GM23338 (cell line): Measurements from ENCODE around the gene EXOC6B. TPM values are rescaled to one million over a fixed set of nuclear protein-coding genes. Genes with fewer than 3 reads are reported as not detected.

ENCODE experiments used
- ATAC-seq: fragments of 200-7000 bp; cut with Tn5 transposase; 3 replicates; pipeline ENCODE4 v1.9.1; 2020
- DNase-seq: peaks from one replicate; pipeline ENCODE4 v3.0.0-alpha.2; 2015; ENCODE audit warnings: low spot score
- H2AFZ ChIP-seq: fragments of 200-600 bp; sonication (generic); 2 replicates; pipeline ENCODE4 v1.8.0; 2016; ENCODE audit warnings: antibody characterized with exemption, mild to moderate bottlenecking, moderate library complexity
- H3F3A ChIP-seq: fragments of 200-600 bp; sonication (generic); replicated peaks from 2 replicates; pipeline ENCODE4 v1.8.0; 2017; ENCODE audit warnings: antibody characterized with exemption, mixed run types, low read depth
- H3K27ac ChIP-seq: fragments of 200-600 bp; sonication (generic); 2 replicates; pipeline ENCODE4 v1.6.1; 2016; ENCODE audit warnings: low read depth
- H3K27me3 ChIP-seq: fragments of 200-600 bp; sonication (generic); 2 replicates; pipeline ENCODE4 v1.8.0; 2016; ENCODE audit warnings: mild to moderate bottlenecking, mixed run types, moderate library complexity; ENCODE audit not compliant: insufficient read depth
- H3K36me3 ChIP-seq: fragments of 200-600 bp; sonication (generic); 2 replicates; pipeline ENCODE4 v1.8.0; 2016; ENCODE audit warnings: mild to moderate bottlenecking; ENCODE audit not compliant: insufficient read depth
- H3K4me1 ChIP-seq: fragments of 200-600 bp; sonication (generic); 2 replicates; pipeline ENCODE4 v1.8.0; 2016; ENCODE audit warnings: mild to moderate bottlenecking, moderate library complexity; ENCODE audit not compliant: insufficient read depth
- H3K4me2 ChIP-seq: fragments of 200-600 bp; sonication (generic); 2 replicates; pipeline ENCODE4 v1.7.1; 2017; ENCODE audit warnings: mixed run types
- H3K4me3 ChIP-seq: fragments of 200-600 bp; sonication (generic); 2 replicates; pipeline ENCODE4 v1.6.1; 2016; ENCODE audit warnings: mixed run types
- H3K79me2 ChIP-seq: fragments of 200-600 bp; sonication (generic); replicated peaks from 2 replicates; pipeline ENCODE4 v1.8.0; 2017; ENCODE audit warnings: mild to moderate bottlenecking; ENCODE audit not compliant: insufficient read depth
- H3K9me2 ChIP-seq: fragments of 200-600 bp; sonication (generic); 2 replicates; pipeline ENCODE4 v1.8.0; 2017; ENCODE audit not compliant: insufficient read depth
- H4K20me1 ChIP-seq: fragments of 200-600 bp; sonication (generic); replicated peaks from 2 replicates; pipeline ENCODE4 v1.8.0; 2017; ENCODE audit warnings: mild to moderate bottlenecking; ENCODE audit not compliant: insufficient read depth
- H3K27ac Mint-ChIP-seq: 2 replicates; pipeline ENCODE4 v1.8.0; 2020; ENCODE audit warnings: inconsistent platforms, mild to moderate bottlenecking, moderate library complexity, mixed read lengths
- H3K27me3 Mint-ChIP-seq: 3 replicates; pipeline ENCODE4 v1.8.0; 2022; ENCODE audit warnings: low read depth, mild to moderate bottlenecking, moderate library complexity, mixed read lengths, inconsistent platforms; ENCODE audit not compliant: insufficient read depth, poor library complexity
- H3K36me3 Mint-ChIP-seq: 3 replicates; pipeline ENCODE4 v1.8.0; 2021; ENCODE audit warnings: low read depth, mild to moderate bottlenecking, inconsistent platforms, moderate library complexity, mixed read lengths
- H3K4me1 Mint-ChIP-seq: 3 replicates; pipeline ENCODE4 v1.8.0; 2020; ENCODE audit warnings: mild to moderate bottlenecking, inconsistent platforms, mixed read lengths
- H3K4me3 Mint-ChIP-seq: 3 replicates; pipeline ENCODE4 v1.8.0; 2021; ENCODE audit warnings: moderate library complexity, mild to moderate bottlenecking, inconsistent platforms, mixed read lengths
- H3K9me3 Mint-ChIP-seq: 3 replicates; pipeline ENCODE4 v1.8.0; 2020; ENCODE audit warnings: moderate library complexity, mild to moderate bottlenecking, inconsistent platforms, mixed read lengths
- CREB1 ChIP-seq: fragments of 250-450 bp; sonication (Bioruptor Pico); IDR thresholded peaks from 2 replicates; pipeline ENCODE4 v1.5.0; 2020; ENCODE audit warnings: low read depth, mild to moderate bottlenecking, moderate library complexity
- EZH2 ChIP-seq: fragments of 200-600 bp; sonication (generic); IDR thresholded peaks from one replicate; pipeline ENCODE4 v1.8.0; 2017; ENCODE audit warnings: antibody characterized with exemption, mild to moderate bottlenecking, low read depth; ENCODE audit not compliant: unreplicated experiment
- JUNB ChIP-seq: IDR thresholded peaks from one replicate; pipeline ENCODE4 v1.6.1; 2016; ENCODE audit warnings: antibody characterized with exemption; ENCODE audit not compliant: unreplicated experiment
- NANOG ChIP-seq: IDR thresholded peaks from 2 replicates; pipeline ENCODE4 v1.6.1; 2016; ENCODE audit warnings: antibody characterized with exemption, borderline replicate concordance
- POLR2AphosphoS5 ChIP-seq: IDR thresholded peaks from 2 replicates; pipeline ENCODE4 v1.6.1; 2016; ENCODE audit warnings: antibody characterized with exemption, low read depth
- REST ChIP-seq: IDR thresholded peaks from one replicate; pipeline ENCODE4 v1.6.1; 2018; ENCODE audit warnings: antibody characterized with exemption; ENCODE audit not compliant: unreplicated experiment
- STAT1 ChIP-seq: IDR thresholded peaks from one replicate; pipeline ENCODE4 v1.6.1; 2016; ENCODE audit warnings: antibody characterized with exemption; ENCODE audit not compliant: unreplicated experiment
- ZNF114 ChIP-seq: fragments of 250-450 bp; sonication (Bioruptor Pico); IDR thresholded peaks from 2 replicates; pipeline ENCODE4 v1.5.0; 2020; ENCODE audit warnings: mild to moderate bottlenecking, moderate library complexity
- ZNF331 ChIP-seq: fragments of 250-450 bp; sonication (Bioruptor Pico); IDR thresholded peaks from 2 replicates; pipeline ENCODE4 v1.5.0; 2020; ENCODE audit warnings: low read depth, mild to moderate bottlenecking, moderate library complexity
- polyA plus RNA-seq: library from polyadenylated mRNA; unstranded; fragments of >200 nt; fragmentation: Nextera tagmentation; extraction: Ambion mirVana; gene quantifications from 2 replicates; pipeline ENCODE4 v1.2.1, GENCODE V29; 2016
- total RNA-seq: library from RNA; depleted of rRNA; stranded (reverse); fragments of >200 nt; shearing (Covaris generic); gene quantifications from 2 replicates; pipeline ENCODE4 v1.2.3, GENCODE V29; 2014
- TF ChIP-seq, protein P1 (sequence below), 2 experiments: fragments of 200-600 bp in 1 of 2; sonication (generic) in 1 of 2; conservative IDR thresholded peaks; 2 replicates each; pipeline versions ENCODE4 v1.5.1 to v1.6.1; 2016 to 2017; ENCODE audit warnings: antibody characterized with exemption in 2 of 2, low read depth in 2 of 2, mild to moderate bottlenecking in 2 of 2, moderate library complexity in 1 of 2

Gene EXOC6B
- total and polyA plus RNA-seq, 2 experiments from 2014 or later = 7.2 to 45.9 TPM

- no peak for TF ChIP-seq REST
- TF ChIP-seq ZNF114 (CRISPR knock-in tag) = no peak
- TF ChIP-seq JUNB = no peak
- no peak for TF ChIP-seq POLR2AphosphoS5
- no peak for TF ChIP-seq EZH2
- TF ChIP-seq ZNF331 (CRISPR knock-in tag) = no peak
- TF ChIP-seq CREB1 (CRISPR knock-in tag) = no peak
- no peak for TF ChIP-seq STAT1
- TF ChIP-seq, protein P1, sequence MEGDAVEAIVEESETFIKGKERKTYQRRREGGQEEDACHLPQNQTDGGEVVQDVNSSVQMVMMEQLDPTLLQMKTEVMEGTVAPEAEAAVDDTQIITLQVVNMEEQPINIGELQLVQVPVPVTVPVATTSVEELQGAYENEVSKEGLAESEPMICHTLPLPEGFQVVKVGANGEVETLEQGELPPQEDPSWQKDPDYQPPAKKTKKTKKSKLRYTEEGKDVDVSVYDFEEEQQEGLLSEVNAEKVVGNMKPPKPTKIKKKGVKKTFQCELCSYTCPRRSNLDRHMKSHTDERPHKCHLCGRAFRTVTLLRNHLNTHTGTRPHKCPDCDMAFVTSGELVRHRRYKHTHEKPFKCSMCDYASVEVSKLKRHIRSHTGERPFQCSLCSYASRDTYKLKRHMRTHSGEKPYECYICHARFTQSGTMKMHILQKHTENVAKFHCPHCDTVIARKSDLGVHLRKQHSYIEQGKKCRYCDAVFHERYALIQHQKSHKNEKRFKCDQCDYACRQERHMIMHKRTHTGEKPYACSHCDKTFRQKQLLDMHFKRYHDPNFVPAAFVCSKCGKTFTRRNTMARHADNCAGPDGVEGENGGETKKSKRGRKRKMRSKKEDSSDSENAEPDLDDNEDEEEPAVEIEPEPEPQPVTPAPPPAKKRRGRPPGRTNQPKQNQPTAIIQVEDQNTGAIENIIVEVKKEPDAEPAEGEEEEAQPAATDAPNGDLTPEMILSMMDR (conservative IDR thresholded peaks at IDR 0.05; ENCODE audit: low read depth in 2 of 2) = no peak
These were observed 292.1 kb downstream of the EXOC6B start (continued) for GRCh38 chr2:72533765-72534164.

DNA sequence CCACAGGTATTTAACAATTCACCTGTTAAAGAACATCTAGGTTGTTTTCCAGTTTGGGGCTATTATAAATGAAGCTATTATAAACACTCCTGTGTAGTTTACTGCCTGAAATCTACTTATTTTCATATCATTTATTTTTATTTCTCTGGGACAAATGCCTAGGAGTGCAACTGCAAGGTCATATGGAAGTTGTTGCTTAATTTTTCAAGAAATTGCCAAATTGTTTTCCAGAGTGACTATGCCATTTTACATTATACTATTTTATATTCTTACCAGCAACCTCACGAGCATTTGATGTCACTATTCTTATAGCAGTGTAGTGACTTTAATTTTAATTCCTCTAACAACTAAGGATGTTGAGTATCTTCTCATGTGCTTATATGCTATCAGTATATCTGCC, 298.4 kb downstream of the EXOC6B start:
- H3K4me3 Mint-ChIP-seq = no peak overlapping the region
- H3K27ac Mint-ChIP-seq = no peak overlapping the region
- DNase-seq (no peak), ATAC-seq (no peak)
- H3K36me3 Mint-ChIP-seq = no peaks in the 10 kb centered on the region
- H3K36me3 ChIP-seq = no peaks in the 10 kb centered on the region
- H2AFZ ChIP-seq = no peak overlapping the region
- no peaks in the 10 kb centered on the region for H3K79me2 ChIP-seq
- no peaks in the 10 kb centered on the region for H3K27me3 ChIP-seq
- H3F3A ChIP-seq = no peaks in the 10 kb centered on the region
- H4K20me1 ChIP-seq = no peaks in the 10 kb centered on the region
- H3K27ac ChIP-seq = no peak overlapping the region
- no peaks in the 10 kb centered on the region for H3K4me1 Mint-ChIP-seq
- H3K4me3 ChIP-seq = no peak overlapping the region
- H3K9me2 ChIP-seq = no peaks in the 10 kb centered on the region
- no peak overlapping the region for H3K4me2 ChIP-seq
- no peaks in the 10 kb centered on the region for H3K9me3 Mint-ChIP-seq
- H3K4me1 ChIP-seq = 0 out of 2 replicates have a peak, but pooled peaks cover 4% of the 10 kb centered on the region
- H3K27me3 Mint-ChIP-seq = no peaks in the 10 kb centered on the region
- TF ChIP-seq NANOG = no peak
- no peak for TF ChIP-seq JUNB
- no peak for TF ChIP-seq EZH2
- TF ChIP-seq, protein P1 (conservative IDR thresholded peaks at IDR 0.05; ENCODE audit: low read depth in 2 of 2) = no peak
- no peak for TF ChIP-seq POLR2AphosphoS5
- no peak for TF ChIP-seq REST
- TF ChIP-seq ZNF331 (CRISPR knock-in tag) = no peak
- TF ChIP-seq ZNF114 (CRISPR knock-in tag) = no peak
